ENCODE results near the gene PUSL1.

Gene PUSL1

GRCh38 chr1:1354271-1355247 lies 46.2 kb downstream of the PUSL1 start:
- no peak for DNase-seq

- no peak for DNase-seq
Observed at GRCh38 chr1:1355416-1355815, 47.0 kb downstream of the PUSL1 start.

GRCh38 chr1:1356166-1356795 lies 47.9 kb downstream of the PUSL1 start:
- no peak for DNase-seq

DNA sequence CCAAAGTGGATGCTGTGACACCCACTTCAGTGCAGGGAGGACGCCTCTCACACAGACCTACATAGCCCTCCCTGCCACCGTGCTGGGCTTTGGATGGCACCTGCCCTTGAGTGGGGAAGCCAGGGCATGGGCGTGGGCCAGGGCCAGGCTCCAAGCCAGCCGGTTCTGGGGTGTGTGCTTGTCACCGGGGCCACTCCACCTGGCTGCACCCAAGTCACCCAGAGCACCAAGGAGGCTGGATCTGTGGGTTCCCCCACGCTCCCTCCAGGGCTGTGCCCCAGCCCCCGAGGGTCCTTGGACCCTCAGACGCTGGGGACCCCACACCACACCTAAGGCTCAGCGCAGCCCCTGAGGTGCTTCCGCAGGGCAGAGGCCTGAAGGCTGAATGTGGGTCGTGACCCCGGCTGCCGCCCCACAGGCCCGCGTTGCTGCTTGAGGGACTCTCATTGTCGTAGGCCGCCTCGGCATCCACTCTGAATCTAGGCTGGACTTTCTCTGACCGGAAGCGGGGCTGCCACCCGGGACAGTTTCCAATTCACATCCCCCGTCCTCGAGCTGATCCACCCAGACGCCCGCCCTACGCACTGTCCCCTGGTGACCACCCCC lies 48.5 kb downstream of the PUSL1 start:
- no peak for DNase-seq

- DNase-seq, result no peak
Observed at GRCh38 chr1:1357871-1358432, 49.6 kb downstream of the PUSL1 start.

DNA sequence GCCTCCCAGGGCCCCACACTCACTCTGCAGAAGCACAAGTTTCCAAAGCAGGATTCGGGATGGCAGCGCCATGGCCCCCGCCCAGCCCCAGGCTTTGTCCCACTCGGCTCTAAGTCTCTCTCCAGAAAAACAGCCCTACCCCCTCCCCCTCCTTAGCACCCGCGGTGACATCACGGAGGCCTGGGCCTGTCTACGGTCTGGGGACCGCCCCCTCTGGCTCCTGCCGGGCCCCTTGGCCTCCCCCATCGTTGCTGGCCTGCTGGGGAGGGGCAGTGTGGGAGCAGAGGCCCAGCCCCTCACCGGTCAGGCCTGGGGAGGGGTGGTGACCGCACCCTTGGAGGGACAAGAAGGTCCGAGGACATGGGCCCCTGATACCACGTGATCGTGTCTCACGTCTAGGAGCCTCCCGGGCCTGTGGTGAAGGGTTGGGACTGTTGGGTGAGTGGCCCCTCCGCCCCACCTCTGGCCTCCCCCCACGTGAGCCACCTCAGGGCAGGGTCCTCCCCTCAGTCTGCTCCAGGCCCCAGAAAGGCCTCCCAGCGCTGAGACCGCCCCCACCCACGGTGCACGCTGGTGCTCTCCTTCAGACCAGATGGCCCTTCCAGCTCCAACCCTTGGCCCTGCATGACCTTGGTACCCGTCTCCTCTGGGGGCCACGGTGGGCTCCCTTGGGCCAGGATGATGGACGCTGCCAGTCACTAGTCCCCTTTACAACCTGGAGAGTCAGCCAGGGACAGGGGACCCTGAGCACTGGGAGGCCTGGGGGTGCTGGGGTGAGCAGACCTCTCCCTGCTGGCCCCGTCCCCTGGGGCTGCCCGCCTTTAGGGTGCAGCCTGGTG lies 50.3 kb downstream of the PUSL1 start, which contains the start of gene MXRA8:
Gene MXRA8 (minus strand): TSS at position 123 of the 839 bp plus-strand sequence. CDS start 51 bp downstream, at position 72.
- peak; percentile 76 for DNase-seq

- DNase-seq, result no peak
Observed at GRCh38 chr1:1359308-1359663, 50.9 kb downstream of the PUSL1 start.

GRCh38 chr1:1359664-1360468 lies 51.5 kb downstream of the PUSL1 start:
- no peak for DNase-seq

- peak; percentile 70 for DNase-seq
Observed at GRCh38 chr1:1360506-1361169, 52.2 kb downstream of the PUSL1 start.

All from GOT3 (cell line).